Iris pigment epithelial cell (primary cell): Measurements from ENCODE around the gene PHRF1.

ENCODE experiments used
- DNase-seq: peaks from one replicate; pipeline ENCODE4 v3.0.0-alpha.2; 2011; ENCODE audit warnings: low read depth

The PHRF1 gene

GRCh38 chr11:655036-655726 is 78.9 kb downstream of the PHRF1 start:
- DNase-seq = no peak

- no peak for DNase-seq
Measured at GRCh38 chr11:656426-656825, 80.2 kb downstream of the PHRF1 start.

- no peak for DNase-seq
Measured at GRCh38 chr11:656866-657265, 80.6 kb downstream of the PHRF1 start.

GRCh38 chr11:657691-658126 is 81.4 kb downstream of the PHRF1 start:
- no peak for DNase-seq

GRCh38 chr11:659532-660085 is 83.3 kb downstream of the PHRF1 start:
- DNase-seq = no peak

GRCh38 chr11:660281-660680 is 84.0 kb downstream of the PHRF1 start:
- DNase-seq = no peak

- DNase-seq = no peak
Measured at GRCh38 chr11:660681-661444, 84.6 kb downstream of the PHRF1 start.
